ENCODE results near the gene AKIP1. TPM values are rescaled to one million over a fixed set of nuclear protein-coding genes. Genes with fewer than 3 reads are reported as not detected.
A peak's percentile ranks its signal among the peaks of the same experiment; 100 is the strongest.

The AKIP1 gene
- total RNA-seq, 1 experiment from 2014 or later = 30.3 TPM

DNA sequence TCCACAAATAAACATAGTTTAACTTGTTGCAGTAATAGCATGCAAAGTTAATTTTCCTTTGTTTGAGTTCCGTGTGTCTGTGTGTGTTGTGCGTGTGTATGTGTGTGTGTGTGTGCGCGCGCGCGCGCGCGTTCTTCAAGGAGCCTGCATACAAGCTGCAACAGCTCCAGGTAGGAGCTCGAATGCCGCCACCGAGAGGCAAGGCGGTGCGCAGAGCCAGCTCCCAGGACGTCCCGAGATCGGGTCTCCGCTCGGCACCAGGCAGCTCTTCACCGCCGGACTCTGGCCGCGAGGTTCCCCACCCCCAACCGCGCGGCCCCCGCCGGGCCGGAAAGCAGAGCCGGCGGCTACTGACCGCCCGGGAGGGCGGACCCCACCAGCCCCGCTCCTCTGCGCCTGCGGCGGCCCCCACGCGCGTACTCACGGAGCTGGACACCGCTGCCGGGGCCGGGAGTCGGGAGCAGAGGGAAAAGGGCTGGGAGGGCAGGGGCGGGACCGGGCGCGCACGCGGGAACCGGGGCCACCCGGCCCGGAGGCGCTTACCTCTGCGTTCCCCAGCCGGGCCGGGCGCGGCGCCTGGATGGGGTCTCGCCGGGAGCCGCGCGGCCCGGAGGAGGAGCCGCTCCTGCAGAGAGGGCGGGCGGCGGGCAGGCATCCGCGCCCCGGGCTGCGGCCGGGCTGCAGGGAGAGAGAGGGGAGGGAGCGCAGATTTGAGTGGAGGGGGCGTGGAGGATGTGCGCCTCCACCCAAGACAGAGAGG is 40.4 kb upstream of the AKIP1 start:
- no peaks in the 10 kb centered on the region for H3K79me2 ChIP-seq (ENCODE audit: insufficient read depth, low read length)
- ChIA-PET POLR2A (interaction anchor here (0.7 to 1.9 kb wide), 2 partner anchors 36 to 182 kb away, joined by 4 to 6 read pairs; no protein-coding TSS in a partner anchor), RAD21 (ENCODE audit: low non-redundant PET in 1 of 2, low total read pairs in 2 of 2, uncharacterized antibody in 2 of 2, unreplicated experiment in 2 of 2) (interaction anchor here in 1 of 2 experiments (0.6 to 0.7 kb wide), 2 partner anchors 52 to 121 kb away, joined by 3 to 9 read pairs; no protein-coding TSS in a partner anchor), CTCF (interaction anchor here (1.3 kb wide), 1 partner anchor 89 kb away, joined by 4 read pairs; no protein-coding TSS in a partner anchor)
- H3K9ac ChIP-seq (ENCODE audit: low read length) = peak overlapping the region; percentile 66
- H3K4me2 ChIP-seq (ENCODE audit: low read length) = peak overlapping the region; percentile 66
- H3K4me1 ChIP-seq (ENCODE audit: control insufficient read depth in 1 of 2, insufficient read depth in 2 of 2, low read length in 2 of 2) = peaks cover 8 to 24% of the 10 kb centered on the region in 2 experiments
- peak overlapping the region; percentile 86 for H2AFZ ChIP-seq (ENCODE audit: low read depth, low read length, poor library complexity, severe bottlenecking)
- H3K9me2 ChIP-seq (ENCODE audit: insufficient read depth) = no peaks in the 10 kb centered on the region
- BruUV-seq (replicated peaks) = no TSS peak
- H4K20me1 ChIP-seq (ENCODE audit: insufficient read depth) = no peaks in the 10 kb centered on the region
- intact Hi-C loops (cut with micrococcal nuclease) = loop anchor here (5.0 kb wide), 1 partner anchor 183 kb away; no protein-coding TSS in a partner anchor
- H3K27me3 ChIP-seq (ENCODE audit: insufficient read depth, low read length) = no peaks in the 10 kb centered on the region
- TF ChIP-seq RAD21 (IDR thresholded peaks at IDR 0.05; ENCODE audit: low read depth) = peak; percentile 46
- TF ChIP-seq CEBPB (IDR thresholded peaks at IDR 0.05; ENCODE audit: low read depth) = no peak
- TF ChIP-seq TCF7L2 (IDR thresholded peaks at IDR 0.05; ENCODE audit: borderline replicate concordance, extremely low read depth, insufficient read depth, insufficient read length) = peak; percentile 24
- TF ChIP-seq ZFX (IDR thresholded peaks at IDR 0.05) = peak; percentile 17; the same call in 1 of the 2 replicates
- TF ChIP-seq, protein P1, sequence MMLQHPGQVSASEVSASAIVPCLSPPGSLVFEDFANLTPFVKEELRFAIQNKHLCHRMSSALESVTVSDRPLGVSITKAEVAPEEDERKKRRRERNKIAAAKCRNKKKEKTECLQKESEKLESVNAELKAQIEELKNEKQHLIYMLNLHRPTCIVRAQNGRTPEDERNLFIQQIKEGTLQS (IDR thresholded peaks at IDR 0.05) = no peak
- peak; percentile 27; the same call in 1 of the 2 replicates for TF ChIP-seq POLR2AphosphoS5 (IDR thresholded peaks at IDR 0.05; ENCODE audit: low read depth, low read length)
- TF ChIP-seq, protein P2, sequence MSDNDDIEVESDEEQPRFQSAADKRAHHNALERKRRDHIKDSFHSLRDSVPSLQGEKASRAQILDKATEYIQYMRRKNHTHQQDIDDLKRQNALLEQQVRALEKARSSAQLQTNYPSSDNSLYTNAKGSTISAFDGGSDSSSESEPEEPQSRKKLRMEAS (IDR thresholded peaks at IDR 0.05) = peak; percentile 52; the same call in 1 of the 2 replicates
- TF ChIP-seq CBX3 (IDR thresholded peaks at IDR 0.05; ENCODE audit: low read depth) = peak; percentile 75; the same call in 1 of the 2 replicates
- H3K27ac ChIP-seq (ENCODE audit: low read depth, low read length) = peak overlapping the region; percentile 59
- DNase-seq (ENCODE audit: low read depth, low spot score) = peak; percentile 68
- peak; percentile 85 for ATAC-seq
- H3K9me3 ChIP-seq (ENCODE audit: control insufficient read depth in 1 of 2, insufficient read depth in 1 of 2, low read depth in 1 of 2, low read length in 2 of 2) = no peaks in the 10 kb centered on the region
- peak overlapping the region; percentile 52 to 63 for H3K4me3 ChIP-seq (replicated peaks in 1 of 2; ENCODE audit: low read depth in 1 of 2, low read length in 2 of 2)
- H3K36me3 ChIP-seq (ENCODE audit: control insufficient read depth in 1 of 2, insufficient read depth in 2 of 2, low read length in 2 of 2) = no peaks in the 10 kb centered on the region
